Measurements from ENCODE around the gene SMCO4.
A peak's percentile ranks its signal among the peaks of the same experiment; 100 is the strongest.

Gene SMCO4

DNA sequence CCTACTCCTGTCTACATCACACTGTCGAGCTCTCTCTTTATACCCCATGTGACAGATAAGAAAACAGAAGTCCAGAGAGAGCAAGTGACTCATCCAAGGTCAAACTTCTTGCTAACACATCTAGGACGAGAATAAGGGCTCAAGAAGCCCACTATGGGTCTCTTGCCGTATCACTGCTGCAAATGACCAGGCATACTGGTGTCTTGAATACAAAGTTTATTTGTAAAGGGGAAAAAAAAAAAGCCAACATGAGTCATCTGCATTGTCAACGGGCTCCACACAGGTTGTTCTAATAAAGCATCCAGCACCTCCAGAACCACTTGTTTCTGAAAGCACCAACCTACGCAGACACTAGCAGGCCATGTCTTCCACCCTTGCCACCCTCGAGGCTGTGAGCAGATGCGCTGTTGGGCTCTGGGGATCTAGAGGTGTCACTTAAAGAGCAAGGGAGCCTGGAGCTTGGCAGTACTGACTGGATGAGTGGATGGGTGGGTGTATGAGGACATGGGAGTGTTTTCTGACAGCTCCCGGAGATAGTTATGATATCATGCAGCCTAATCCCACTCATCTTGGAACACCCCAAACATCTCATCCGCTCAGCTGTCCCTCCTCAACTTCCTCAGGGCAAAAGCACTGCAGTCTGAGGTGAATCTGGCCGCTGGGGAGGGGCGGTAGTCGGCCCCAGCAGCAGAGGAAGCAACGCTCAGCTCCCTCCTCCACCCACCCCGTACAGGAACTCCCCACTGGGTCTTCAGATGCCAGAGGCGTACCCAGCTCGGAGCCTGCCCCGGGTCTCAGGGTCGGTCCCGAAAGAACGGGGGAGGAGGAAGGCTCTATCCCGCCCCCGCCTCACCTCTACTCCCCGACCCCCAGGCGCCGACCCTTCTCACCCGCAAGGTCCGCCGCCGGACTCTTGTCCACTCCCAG lies 1.0 kb downstream of the SMCO4 start:
- peak overlapping the region; percentile 75 for H3K4me2 ChIP-seq (ENCODE audit: low read length)
- peak overlapping the region; percentile 66 for H3K4me3 ChIP-seq (ENCODE audit: low read depth, low read length, poor library complexity, severe bottlenecking)
- no peaks in the 10 kb centered on the region for H3K9me3 ChIP-seq (ENCODE audit: low read length)
- no peaks in the 10 kb centered on the region for H3K27me3 ChIP-seq (ENCODE audit: insufficient read depth, low read length)
- peaks cover 16% of the 10 kb centered on the region for H3K4me1 ChIP-seq (ENCODE audit: insufficient read depth, low read length, severe bottlenecking)
- no peaks in the 10 kb centered on the region for H3K9me2 ChIP-seq (ENCODE audit: low read depth, low read length)
- H3F3A ChIP-seq (ENCODE audit: insufficient read depth, low read length) = no peaks in the 10 kb centered on the region
- H3K27ac ChIP-seq (ENCODE audit: low read depth, low read length, poor library complexity, severe bottlenecking) = no peak overlapping the region
- peak overlapping the region; percentile 54; the same call in 1 of the 2 replicates for H3K9ac ChIP-seq (ENCODE audit: low read length)
- no peaks in the 10 kb centered on the region for H4K20me1 ChIP-seq (ENCODE audit: insufficient read depth, low read length)
- no peaks in the 10 kb centered on the region for H3K36me3 ChIP-seq (ENCODE audit: insufficient read depth, low read length)
- no peak for TF ChIP-seq EZH2 (IDR thresholded peaks at IDR 0.05; ENCODE audit: borderline replicate concordance, low read length)
- TF ChIP-seq, protein P1, sequence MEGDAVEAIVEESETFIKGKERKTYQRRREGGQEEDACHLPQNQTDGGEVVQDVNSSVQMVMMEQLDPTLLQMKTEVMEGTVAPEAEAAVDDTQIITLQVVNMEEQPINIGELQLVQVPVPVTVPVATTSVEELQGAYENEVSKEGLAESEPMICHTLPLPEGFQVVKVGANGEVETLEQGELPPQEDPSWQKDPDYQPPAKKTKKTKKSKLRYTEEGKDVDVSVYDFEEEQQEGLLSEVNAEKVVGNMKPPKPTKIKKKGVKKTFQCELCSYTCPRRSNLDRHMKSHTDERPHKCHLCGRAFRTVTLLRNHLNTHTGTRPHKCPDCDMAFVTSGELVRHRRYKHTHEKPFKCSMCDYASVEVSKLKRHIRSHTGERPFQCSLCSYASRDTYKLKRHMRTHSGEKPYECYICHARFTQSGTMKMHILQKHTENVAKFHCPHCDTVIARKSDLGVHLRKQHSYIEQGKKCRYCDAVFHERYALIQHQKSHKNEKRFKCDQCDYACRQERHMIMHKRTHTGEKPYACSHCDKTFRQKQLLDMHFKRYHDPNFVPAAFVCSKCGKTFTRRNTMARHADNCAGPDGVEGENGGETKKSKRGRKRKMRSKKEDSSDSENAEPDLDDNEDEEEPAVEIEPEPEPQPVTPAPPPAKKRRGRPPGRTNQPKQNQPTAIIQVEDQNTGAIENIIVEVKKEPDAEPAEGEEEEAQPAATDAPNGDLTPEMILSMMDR (IDR thresholded peaks at IDR 0.05; ENCODE audit: low read length) = no peak
- no peaks in the 10 kb centered on the region for H3K79me2 ChIP-seq (ENCODE audit: insufficient read depth, low read length)
- no peak overlapping the region for H2AFZ ChIP-seq (ENCODE audit: low read length)

DNA sequence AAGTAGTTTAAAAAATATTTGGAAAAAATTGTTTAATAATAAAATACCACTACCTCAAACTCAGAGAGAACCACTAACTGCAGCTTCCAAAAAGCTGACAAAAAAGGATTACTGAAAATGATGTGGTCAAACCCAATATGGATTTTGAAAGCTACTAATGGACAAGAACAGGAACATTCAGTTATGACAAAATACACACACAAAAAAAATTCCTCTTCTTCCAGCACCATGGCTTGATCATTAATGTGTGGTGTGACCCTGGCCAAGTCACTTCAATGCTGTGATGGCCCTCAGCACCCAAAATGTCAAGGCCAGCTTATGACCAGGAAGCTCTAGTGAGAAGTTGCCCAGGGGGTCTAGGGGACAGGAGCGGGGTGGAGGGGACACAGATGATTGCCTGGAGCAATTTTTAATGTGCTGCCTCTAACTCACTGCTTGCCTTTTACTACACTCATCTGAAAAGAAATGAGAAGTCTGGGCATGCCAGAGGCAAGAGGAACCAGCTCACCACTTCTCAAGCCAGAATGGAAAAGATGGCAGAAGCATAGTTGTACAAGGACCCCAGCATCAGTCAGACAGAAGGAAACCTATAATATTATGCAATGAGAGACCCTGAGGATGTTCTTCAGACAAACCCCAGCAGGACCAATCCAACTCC lies 2.2 kb downstream of the SMCO4 start:
- no peak overlapping the region for H3K4me2 ChIP-seq (ENCODE audit: low read length)
- no peaks in the 10 kb centered on the region for H3K9me2 ChIP-seq (ENCODE audit: low read depth, low read length)
- TF ChIP-seq, protein P1 (IDR thresholded peaks at IDR 0.05; ENCODE audit: low read length) = no peak
- TF ChIP-seq EZH2 (IDR thresholded peaks at IDR 0.05; ENCODE audit: borderline replicate concordance, low read length) = no peak

DNA sequence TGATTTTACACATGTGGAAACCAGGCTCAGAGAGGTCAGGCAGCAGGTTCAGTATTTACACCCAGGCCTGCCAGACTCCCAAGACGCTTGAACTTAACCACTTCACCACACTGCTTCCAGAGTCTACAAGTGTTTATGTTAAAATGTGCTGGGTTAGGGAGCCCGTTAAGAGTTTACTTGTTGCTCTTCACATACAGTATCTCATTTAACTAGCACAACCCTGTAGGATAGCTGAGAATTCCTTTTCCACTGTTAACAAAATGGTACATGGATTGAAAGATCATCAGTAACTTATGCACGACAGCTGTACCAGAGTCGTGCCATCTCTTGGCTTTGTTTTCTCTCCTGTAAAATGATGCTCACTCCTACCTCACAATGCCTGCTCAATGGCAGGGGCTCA lies 2.9 kb downstream of the SMCO4 start:
- H3K9me3 ChIP-seq (ENCODE audit: low read length) = no peaks in the 10 kb centered on the region
- H3K27ac ChIP-seq (ENCODE audit: low read depth, low read length, poor library complexity, severe bottlenecking) = no peak overlapping the region
- H2AFZ ChIP-seq (ENCODE audit: low read length) = no peak overlapping the region
- H3K4me2 ChIP-seq (ENCODE audit: low read length) = no peak overlapping the region
- no peaks in the 10 kb centered on the region for H3F3A ChIP-seq (ENCODE audit: insufficient read depth, low read length)
- no peaks in the 10 kb centered on the region for H4K20me1 ChIP-seq (ENCODE audit: insufficient read depth, low read length)
- H3K9ac ChIP-seq (ENCODE audit: low read length) = no peak overlapping the region
- H3K27me3 ChIP-seq (ENCODE audit: insufficient read depth, low read length) = no peaks in the 10 kb centered on the region
- no peaks in the 10 kb centered on the region for H3K9me2 ChIP-seq (ENCODE audit: low read depth, low read length)
- H3K36me3 ChIP-seq (ENCODE audit: insufficient read depth, low read length) = no peaks in the 10 kb centered on the region
- H3K4me1 ChIP-seq (ENCODE audit: insufficient read depth, low read length, severe bottlenecking) = peaks cover 16% of the 10 kb centered on the region
- TF ChIP-seq, protein P1 (IDR thresholded peaks at IDR 0.05; ENCODE audit: low read length) = no peak
- no peak for TF ChIP-seq EZH2 (IDR thresholded peaks at IDR 0.05; ENCODE audit: borderline replicate concordance, low read length)
- H3K4me3 ChIP-seq (ENCODE audit: low read depth, low read length, poor library complexity, severe bottlenecking) = no peak overlapping the region
- H3K79me2 ChIP-seq (ENCODE audit: insufficient read depth, low read length) = no peaks in the 10 kb centered on the region

More for the DNA sequence above, 2.2 kb downstream of the SMCO4 start:
- Histone ChIP-seq H3K4me3 (ENCODE audit: low read depth, low read length, poor library complexity, severe bottlenecking) (no peak overlapping the region), H3K36me3 (ENCODE audit: insufficient read depth, low read length) (no peaks in the 10 kb centered on the region), H4K20me1 (ENCODE audit: insufficient read depth, low read length) (no peaks in the 10 kb centered on the region), H3K4me1 (ENCODE audit: insufficient read depth, low read length, severe bottlenecking) (peaks cover 16% of the 10 kb centered on the region), H3K27me3 (ENCODE audit: insufficient read depth, low read length) (no peaks in the 10 kb centered on the region), H3K9me3 (ENCODE audit: low read length) (no peaks in the 10 kb centered on the region), H3K27ac (ENCODE audit: low read depth, low read length, poor library complexity, severe bottlenecking) (no peak overlapping the region), H3F3A (ENCODE audit: insufficient read depth, low read length) (no peaks in the 10 kb centered on the region), H3K79me2 (ENCODE audit: insufficient read depth, low read length) (no peaks in the 10 kb centered on the region), H2AFZ (ENCODE audit: low read length) (no peak overlapping the region), H3K9ac (ENCODE audit: low read length) (no peak overlapping the region)

Measured in OCI-LY1 (cell line).